ENCODE measurements around the gene AGAP1. TPM values are rescaled to one million over a fixed set of nuclear protein-coding genes. Genes with fewer than 3 reads are reported as not detected.

The AGAP1 gene
- total RNA-seq, 2 donors from 2014 or later: 16.1 to 40.1 TPM

- TF ChIP-seq POLR2A (IDR thresholded peaks at IDR 0.05) (no peak), POLR2AphosphoS5 (IDR thresholded peaks at IDR 0.05) (no peak)
- intact Hi-C loops (cut with DNase I): no loop called here
- no peaks in the 10 kb centered on the region for H3K9me3 ChIP-seq
- no peak for DNase-seq (ENCODE audit: low spot score)
- no peaks in the 10 kb centered on the region for H3K27me3 ChIP-seq (replicated peaks; ENCODE audit: insufficient read depth)
- no peak overlapping the region for H3K4me3 ChIP-seq
- H3K4me1 ChIP-seq (replicated peaks): no peaks in the 10 kb centered on the region
- no peak overlapping the region for H3K27ac ChIP-seq
- H3K36me3 ChIP-seq: no peaks in the 10 kb centered on the region
- 63% methylated on average over 26 of the region's 26 CpGs for WGBS
Measured at GRCh38 chr2:235508371-235509160, 14.7 kb downstream of the AGAP1 start.

DNA sequence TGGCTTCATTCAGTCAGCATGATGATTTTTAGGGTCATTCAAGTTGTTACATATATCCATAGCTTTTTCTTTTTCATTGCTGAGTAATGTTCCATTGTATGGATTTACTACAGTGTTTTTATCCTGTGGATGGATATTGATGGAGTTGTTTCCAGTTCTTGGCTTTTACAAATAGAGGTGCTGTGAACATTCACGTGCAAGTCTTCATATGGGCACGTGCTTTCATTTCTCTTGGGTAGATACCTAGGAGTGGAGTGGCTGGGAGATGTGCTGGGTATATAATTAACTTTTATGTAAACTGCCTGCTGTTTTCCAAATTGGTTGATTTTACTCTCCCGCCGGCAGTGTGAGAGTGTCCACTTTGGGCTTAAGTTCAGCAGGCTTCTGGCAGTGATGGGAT, 16.5 kb downstream of the AGAP1 start:
- no peak for DNase-seq (ENCODE audit: low spot score)
- no peaks in the 10 kb centered on the region for H3K36me3 ChIP-seq
- no peaks in the 10 kb centered on the region for H3K27me3 ChIP-seq (replicated peaks; ENCODE audit: insufficient read depth)
- no peak overlapping the region for H3K4me3 ChIP-seq
- 85% methylated on average over 4 of the region's 4 CpGs for WGBS
- H3K4me1 ChIP-seq (replicated peaks): no peaks in the 10 kb centered on the region
- H3K27ac ChIP-seq: no peak overlapping the region
- TF ChIP-seq, protein P1, sequence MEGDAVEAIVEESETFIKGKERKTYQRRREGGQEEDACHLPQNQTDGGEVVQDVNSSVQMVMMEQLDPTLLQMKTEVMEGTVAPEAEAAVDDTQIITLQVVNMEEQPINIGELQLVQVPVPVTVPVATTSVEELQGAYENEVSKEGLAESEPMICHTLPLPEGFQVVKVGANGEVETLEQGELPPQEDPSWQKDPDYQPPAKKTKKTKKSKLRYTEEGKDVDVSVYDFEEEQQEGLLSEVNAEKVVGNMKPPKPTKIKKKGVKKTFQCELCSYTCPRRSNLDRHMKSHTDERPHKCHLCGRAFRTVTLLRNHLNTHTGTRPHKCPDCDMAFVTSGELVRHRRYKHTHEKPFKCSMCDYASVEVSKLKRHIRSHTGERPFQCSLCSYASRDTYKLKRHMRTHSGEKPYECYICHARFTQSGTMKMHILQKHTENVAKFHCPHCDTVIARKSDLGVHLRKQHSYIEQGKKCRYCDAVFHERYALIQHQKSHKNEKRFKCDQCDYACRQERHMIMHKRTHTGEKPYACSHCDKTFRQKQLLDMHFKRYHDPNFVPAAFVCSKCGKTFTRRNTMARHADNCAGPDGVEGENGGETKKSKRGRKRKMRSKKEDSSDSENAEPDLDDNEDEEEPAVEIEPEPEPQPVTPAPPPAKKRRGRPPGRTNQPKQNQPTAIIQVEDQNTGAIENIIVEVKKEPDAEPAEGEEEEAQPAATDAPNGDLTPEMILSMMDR (IDR thresholded peaks at IDR 0.05): no peak
- no peaks in the 10 kb centered on the region for H3K9me3 ChIP-seq
- intact Hi-C loops (cut with DNase I): no loop called here

- Histone ChIP-seq H3K9me3 (no peaks in the 10 kb centered on the region), H3K27ac (no peak overlapping the region), H3K4me1 (replicated peaks) (no peaks in the 10 kb centered on the region), H3K36me3 (no peaks in the 10 kb centered on the region), H3K27me3 (replicated peaks; ENCODE audit: insufficient read depth) (no peaks in the 10 kb centered on the region), H3K4me3 (no peak overlapping the region)
- DNase-seq (ENCODE audit: low spot score): no peak
- TF ChIP-seq POLR2A (IDR thresholded peaks at IDR 0.05): no peak
- no peak for TF ChIP-seq POLR2AphosphoS5 (IDR thresholded peaks at IDR 0.05)
- TF ChIP-seq, protein P1 (IDR thresholded peaks at IDR 0.05): no peak
- 28% methylated on average over 7 of the region's 7 CpGs for WGBS
- intact Hi-C loops (cut with DNase I): no loop called here
Measured at GRCh38 chr2:235511187-235511661, 17.4 kb downstream of the AGAP1 start.

GRCh38 chr2:235511751-235512698, 18.2 kb downstream of the AGAP1 start:
- Histone ChIP-seq H3K36me3 (no peaks in the 10 kb centered on the region), H3K27ac (no peak overlapping the region), H3K27me3 (replicated peaks; ENCODE audit: insufficient read depth) (no peaks in the 10 kb centered on the region), H3K4me3 (no peak overlapping the region), H3K9me3 (no peaks in the 10 kb centered on the region), H3K4me1 (replicated peaks) (no peaks in the 10 kb centered on the region)
- WGBS: 71% methylated on average over 9 of the region's 9 CpGs
- intact Hi-C loops (cut with DNase I): no loop called here
- no peak for DNase-seq (ENCODE audit: low spot score)
- TF ChIP-seq, protein P1 (IDR thresholded peaks at IDR 0.05): no peak
- TF ChIP-seq POLR2AphosphoS5 (IDR thresholded peaks at IDR 0.05): no peak
- TF ChIP-seq POLR2A (IDR thresholded peaks at IDR 0.05): no peak

DNA sequence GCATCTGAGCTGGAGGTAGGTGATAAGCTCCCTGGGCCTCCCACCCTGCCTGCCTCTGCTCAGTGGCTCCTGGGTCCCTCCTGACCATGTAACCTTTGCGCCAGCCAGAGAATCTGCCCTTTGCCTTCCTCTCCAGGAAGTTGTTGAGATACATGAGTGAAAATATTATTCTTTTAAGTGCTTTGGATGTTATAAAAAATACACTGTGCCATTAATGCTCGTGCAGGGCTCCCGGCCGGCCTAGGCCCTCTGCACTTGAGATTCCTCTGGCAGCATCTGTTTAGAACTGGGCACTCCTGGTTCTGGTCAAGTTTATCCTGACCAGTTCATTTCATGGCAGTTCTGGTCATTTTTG, 18.8 kb downstream of the AGAP1 start:
- no peaks in the 10 kb centered on the region for H3K27me3 ChIP-seq (replicated peaks; ENCODE audit: insufficient read depth)
- H3K27ac ChIP-seq: no peak overlapping the region
- intact Hi-C loops (cut with DNase I): no loop called here
- H3K9me3 ChIP-seq: no peaks in the 10 kb centered on the region
- no peaks in the 10 kb centered on the region for H3K36me3 ChIP-seq
- no peak overlapping the region for H3K4me3 ChIP-seq
- TF ChIP-seq, protein P1 (IDR thresholded peaks at IDR 0.05): no peak
- TF ChIP-seq POLR2AphosphoS5 (IDR thresholded peaks at IDR 0.05): no peak
- no peak for TF ChIP-seq POLR2A (IDR thresholded peaks at IDR 0.05)
- 97% methylated on average over 4 of the region's 4 CpGs for WGBS
- H3K4me1 ChIP-seq (replicated peaks): no peaks in the 10 kb centered on the region
- no peak for DNase-seq (ENCODE audit: low spot score)
